Glomerular visceral epithelial cell (primary cell): Measurements from ENCODE around the gene CCDC47.

ENCODE experiments used
- DNase-seq: peaks from one replicate; pipeline ENCODE4 v3.0.0-alpha.2; 2016; ENCODE audit errors: extremely low spot score

CCDC47 gene

DNA sequence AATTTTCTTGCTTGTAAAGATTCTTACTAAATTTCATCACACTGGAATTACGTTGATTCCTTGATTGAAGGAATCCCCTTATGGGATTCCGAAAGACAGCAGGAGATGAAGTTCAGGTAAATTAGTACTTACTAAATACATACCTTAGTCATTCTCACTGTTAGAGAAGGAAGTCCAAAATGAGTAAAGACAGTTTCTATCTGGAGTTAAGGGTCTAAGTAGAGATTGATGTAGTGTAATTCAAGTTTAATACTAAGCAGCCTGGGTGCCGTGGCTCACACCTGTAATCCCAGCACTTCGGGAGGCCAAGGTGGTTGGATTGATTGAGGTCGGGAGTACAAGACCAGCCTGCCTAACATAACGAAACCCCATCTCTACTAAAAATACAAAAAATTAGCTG is 10.1 kb upstream of the CCDC47 start:
- DNase-seq: no peak

DNA sequence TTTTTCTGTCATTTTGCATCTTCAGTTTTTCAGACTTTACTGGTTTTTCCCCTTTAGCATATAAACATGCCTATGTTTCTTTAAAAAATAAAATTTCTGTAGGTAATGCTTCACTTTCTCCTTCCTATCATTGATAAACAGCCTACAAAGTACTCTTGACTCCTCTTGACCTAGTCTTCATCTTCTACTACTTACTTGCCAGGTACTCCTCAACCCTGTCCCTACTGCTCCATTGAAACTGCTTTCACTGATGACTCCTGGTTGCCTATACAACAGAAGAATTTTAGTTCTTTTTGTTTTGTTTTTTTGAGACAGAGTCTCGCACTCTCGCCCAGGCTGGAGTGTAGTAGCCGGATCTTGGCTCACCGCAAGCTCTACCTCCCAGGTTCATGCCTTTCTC is 7.5 kb upstream of the CCDC47 start:
- DNase-seq: no peak

DNA sequence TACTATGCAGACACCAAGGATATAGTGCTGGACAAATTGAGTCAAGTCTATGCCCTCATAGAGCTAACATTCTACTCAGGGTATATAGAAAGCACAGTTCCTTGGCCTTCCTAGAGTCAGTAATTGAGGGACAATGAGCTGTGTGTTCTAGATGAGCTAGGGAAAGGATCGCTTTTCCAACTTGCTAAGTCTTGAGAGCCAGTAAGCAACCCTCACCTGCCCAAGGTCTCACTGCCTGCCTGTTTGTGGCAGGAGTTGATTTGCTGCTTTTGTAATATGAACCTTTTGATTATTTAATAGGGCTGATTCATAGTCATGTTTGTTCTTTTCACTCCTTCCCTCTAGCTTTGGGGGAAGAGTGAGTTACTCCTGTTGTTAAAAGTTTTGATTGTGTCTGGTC is 7.1 kb upstream of the CCDC47 start:
- DNase-seq: no peak

DNA sequence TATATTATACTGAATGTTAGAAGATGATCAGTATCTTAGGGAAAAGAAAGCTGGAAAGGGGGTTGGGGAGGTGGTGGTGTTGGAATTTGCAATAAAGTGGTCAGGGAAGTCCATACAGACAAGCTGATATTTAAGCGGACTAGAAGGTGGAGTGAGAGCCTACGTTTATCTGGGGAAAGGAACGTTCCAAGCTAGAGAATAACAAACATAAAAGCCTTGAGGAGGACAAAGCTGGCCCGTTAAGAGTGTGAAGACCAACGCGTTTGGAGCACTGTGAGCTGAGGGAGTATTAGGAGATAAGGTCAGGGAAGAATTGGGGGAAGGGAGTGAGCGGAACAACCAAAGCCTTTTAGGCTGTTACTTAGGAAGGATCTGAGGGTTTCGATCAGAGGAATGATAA is 2.0 kb upstream of the CCDC47 start:
- DNase-seq: peak; percentile 2

DNA sequence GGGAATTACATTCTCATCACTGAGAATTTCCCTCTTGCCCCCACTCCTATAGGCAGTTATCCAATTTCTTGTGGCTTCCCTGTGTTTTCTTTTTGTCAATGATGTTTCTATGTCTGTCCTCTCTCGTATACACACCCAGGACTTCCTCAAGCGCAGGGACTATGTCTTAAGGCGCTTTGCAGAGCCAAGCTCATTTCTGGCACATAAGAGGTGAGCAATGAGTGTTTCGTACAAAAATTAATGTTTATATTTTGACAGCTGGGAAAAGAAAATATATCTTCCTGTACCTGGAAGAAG is 1.5 kb upstream of the CCDC47 start:
- DNase-seq: peak; percentile 13

DNA sequence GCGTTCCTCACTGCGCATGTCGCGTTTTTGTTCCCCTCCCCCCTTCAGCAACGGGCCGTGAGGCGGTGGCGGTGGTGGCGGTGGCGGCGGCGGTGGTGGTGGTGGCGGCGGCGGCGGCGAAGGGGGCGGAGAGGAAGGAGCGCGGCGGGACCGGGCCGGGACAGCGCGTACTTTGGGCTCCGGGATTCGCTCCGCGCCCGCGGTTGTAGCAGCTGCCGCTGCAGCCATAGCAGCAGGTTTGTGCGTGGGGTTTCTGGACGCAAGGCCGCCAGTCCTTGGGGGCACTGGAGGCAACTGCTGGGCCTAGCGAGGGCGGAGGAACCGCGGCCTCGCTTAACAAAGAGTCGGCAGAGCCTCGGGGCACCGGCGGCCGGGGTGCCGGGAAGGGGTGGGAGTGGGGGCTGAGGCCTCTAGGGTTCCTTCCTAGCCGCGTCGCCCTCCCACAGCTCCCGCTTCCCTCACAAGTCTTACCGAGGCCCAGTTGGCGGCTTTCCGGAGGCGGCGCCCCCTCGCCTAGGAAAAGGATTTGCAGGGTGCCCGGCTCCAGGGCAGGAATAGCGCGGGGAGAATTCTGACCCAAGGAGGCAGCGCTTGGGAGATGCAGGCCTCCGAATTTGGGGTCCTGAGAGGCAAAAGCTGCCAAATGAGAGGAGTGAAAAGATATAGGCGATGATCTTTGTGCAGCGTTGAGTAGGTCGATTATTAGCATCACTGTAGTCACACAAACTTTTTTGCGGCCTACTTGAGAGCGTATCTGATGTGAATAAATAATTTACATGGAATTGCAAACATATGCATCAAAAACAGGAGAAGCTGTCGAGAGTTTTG is 958 bp upstream of the CCDC47 start, which contains the start of gene DDX42:
DDX42 (plus strand) TSS at position 30 of the 828 bp plus-strand sequence. CDS start 12,880 bp downstream, outside the sequence.
- DNase-seq: peak; percentile 57

DNA sequence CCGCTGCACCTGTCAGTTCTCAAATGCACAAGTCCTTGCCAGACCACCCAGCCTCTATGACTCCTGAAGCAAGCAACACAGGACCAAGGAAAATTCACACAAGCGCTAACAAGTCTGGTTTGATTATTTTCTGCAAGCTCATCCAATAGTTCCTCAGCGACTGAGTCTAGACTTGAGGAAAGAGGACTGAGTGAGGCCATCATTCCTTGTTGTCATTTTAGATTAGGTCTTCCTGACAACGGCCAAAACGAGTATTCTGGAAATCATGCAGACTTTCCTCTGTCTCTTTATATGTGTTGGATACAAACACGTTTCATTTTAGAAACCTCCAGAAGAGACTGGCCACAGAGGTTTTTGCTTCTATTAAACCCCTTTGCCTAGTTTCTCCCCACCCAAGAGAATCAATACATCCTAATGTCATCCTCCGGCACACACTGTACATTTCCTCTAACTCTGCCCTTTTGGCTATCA is 561 bp downstream of the CCDC47 start:
- peak; percentile 22 for DNase-seq

DNA sequence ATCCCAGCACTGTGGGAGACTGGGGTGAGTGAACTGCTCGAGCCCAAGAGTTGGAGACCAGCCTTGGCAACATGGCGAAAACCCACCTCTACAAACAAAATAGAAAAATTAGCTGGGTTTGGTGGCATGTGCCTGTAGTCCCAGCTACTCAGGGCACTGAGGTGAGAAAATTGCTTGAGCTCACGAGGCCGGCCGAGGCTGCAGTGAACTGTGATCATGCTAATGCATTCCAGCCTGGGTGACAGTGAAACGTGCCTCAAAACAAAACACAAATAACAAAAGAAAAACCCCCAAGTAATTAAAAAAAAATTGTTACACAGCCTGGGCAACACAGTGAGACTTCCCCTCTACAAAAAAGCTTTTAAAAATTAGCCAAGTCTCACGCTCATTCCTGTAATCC is 5.0 kb downstream of the CCDC47 start:
- no peak for DNase-seq

DNA sequence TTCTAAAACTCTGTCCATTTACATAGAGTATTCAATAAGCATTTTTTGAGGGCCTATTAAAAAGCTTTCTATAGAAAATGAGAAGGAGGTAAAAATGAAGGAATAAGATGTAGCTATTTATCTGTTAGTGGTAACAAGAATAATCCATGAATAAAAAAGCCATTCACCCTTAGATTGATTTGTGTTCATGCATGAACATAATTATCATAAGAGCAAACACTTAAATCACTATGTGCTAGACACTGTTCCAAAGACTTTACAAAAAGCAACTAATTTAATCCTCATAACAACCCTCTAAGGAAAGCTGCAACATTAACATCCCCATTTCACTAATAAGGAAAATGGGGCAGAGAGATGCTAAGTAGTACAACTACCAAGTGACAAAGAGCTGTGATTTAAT is 6.6 kb downstream of the CCDC47 start:
- DNase-seq: no peak

DNA sequence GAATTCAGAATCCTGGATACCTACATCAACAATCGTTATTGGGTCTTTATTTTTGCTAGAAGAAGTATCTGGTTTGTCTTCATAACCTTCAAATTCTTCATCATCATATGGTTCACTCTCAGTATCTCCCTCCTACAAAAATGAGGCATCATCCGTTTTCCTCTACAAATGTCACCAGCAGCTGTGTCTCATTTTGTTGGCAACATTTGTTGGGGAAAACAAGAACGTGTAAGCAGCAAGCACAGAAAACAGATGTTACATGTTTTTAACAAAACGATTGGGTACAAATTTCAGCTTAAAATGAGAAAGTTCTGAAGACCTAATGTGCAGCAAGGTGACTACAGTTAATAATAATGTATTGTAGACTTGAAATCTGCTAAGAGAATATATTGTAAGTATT is 8.7 kb downstream of the CCDC47 start:
- DNase-seq: no peak

DNA sequence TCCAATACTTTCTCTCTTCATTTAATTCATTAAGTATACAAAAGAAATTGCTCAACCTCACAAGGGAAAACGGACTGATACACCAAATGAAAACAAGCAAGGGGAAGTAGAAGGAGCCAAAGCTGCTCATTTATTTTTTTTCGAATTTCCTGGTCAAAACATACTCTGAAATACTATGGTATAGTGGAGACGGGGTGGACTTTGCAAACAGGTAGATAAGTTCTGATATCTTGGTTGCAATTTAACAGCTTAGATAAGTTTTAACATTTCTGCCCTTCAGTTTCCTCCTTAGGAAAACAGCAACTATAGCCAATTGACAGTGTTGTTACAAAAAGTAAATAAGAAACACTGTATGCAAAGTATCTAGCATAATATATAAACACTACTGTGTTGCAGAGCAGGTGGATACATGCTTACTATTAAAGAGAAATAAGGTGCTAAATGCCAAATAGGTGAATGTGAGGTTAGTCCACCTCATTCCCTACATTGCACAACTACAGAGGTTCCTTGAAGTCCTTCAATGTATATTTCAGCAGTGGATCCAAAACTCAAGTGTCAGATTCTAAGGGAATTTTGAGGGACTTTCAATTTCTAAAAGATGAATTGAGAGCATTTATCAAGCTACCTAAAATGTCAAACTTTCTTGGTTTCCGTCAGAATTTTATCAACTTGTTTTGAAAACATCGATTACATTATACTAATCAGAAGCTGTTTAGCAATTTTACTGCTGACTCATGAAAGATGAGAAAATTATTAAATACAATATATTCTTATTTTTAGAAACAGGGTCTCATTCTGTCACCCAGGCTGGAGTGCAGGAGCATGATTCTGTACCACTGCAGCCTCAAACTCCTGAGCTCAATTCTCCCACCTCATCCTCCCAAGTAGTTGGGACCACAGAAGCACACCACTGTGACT is 11.0 kb downstream of the CCDC47 start:
- no peak for DNase-seq

DNA sequence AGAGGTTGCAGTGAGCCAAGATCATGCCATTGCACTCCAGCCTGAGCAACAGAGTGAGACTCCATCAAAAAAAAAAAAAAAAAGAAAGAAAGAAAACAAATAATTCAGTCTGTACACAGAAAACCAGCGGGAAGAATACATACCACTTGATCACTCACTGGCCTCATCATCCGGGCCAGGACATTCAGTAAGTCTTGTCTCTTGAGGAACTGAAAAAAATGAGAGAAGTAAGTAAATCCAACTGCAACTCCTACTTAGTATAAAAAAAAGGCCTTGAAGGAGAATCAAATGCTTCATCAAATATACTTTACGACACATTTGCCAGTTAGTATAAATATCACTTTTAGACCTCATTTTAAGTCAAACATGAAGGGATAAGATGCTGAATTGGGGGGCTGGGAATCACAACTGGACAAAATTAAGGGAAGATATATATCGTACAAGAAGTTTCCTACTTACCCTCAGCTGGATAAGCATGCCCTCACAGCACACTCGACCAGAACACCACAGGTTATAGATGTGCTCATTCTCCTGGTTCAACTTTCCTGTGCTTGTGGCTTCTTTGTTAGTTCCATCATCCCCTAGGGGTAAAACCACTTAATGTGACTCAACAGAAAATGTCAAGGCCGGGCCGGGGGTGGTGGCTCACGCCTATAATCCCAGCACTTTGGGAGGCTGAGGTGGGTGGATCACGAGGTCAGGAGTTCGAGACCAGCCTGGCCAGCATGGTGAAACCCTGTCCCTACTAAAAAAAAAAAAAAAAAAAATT is 12.4 kb downstream of the CCDC47 start:
- DNase-seq: peak; percentile 45

DNA sequence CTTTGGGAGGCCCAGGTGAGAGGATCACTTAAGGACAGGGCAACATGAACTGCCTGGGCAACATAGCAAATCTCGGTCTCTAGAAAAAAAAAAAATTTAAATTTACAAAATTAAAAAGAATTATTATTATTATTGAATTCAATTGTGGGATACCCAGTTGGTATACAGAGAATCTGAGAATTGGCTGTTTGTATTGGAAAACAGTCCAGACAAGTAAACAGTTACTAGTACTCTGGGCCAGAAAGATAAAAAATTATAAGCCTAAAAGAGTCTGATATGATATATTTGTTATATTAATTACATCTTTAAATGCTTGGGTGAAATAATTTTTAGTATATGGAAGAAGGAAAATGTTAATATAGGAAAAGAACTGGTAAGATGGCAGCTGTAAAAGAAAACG is 15.0 kb downstream of the CCDC47 start:
- no peak for DNase-seq

DNA sequence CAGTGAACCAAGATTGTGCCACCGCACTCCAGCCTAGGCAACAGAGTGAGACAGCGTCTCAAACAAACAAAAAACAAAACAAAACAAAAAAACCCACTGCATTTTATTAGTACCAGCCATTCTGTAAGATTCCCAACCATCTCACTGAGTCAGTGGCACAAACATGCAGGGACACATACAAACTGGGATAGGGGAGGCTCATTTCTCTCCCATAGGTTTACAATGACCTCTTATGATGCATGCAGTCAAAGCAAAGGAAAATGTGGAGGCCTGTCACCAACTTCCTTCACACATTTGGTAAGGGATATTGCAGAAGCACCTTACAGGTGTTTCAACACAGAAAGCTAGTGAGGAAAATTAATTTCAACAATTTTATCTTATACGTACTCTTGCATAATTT is 19.4 kb downstream of the CCDC47 start:
- DNase-seq: no peak

DNA sequence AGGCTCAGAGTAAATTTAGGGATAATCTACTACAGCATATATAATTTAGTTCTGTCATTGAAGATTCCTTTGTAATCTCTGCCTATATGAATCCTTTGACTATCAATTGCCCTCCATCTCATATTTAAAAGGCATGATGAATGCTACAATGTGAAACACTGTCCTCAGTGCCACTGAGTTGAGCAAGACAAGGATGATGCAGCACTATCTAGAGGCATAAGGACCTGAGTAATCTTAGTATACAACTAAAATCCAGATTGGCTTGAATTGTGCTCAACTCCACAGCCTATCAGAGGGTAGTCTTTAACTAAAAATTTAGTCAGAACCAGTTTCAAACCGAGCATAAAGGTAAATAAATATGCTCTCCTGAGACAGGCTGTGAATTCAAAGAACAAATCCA is 20.2 kb downstream of the CCDC47 start:
- DNase-seq: no peak

DNA sequence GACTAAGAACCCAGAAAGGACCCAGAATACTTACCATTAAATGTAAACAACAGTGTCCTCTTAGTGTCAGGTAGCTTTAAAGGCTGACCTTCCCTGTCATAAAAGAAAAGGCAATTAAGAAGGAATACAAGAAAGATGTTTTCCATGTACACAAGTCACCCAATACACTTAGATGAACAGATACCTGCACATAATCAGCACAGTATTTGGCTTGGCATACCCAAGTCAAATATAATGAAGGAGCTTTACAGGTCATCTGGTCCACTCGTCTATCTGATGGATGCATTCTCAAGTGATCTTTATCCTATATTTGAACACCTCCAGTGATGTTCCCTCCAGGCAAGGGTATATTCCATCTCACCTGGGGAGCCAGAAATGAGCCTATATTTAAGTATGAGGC is 20.7 kb downstream of the CCDC47 start:
- DNase-seq: no peak

DNA sequence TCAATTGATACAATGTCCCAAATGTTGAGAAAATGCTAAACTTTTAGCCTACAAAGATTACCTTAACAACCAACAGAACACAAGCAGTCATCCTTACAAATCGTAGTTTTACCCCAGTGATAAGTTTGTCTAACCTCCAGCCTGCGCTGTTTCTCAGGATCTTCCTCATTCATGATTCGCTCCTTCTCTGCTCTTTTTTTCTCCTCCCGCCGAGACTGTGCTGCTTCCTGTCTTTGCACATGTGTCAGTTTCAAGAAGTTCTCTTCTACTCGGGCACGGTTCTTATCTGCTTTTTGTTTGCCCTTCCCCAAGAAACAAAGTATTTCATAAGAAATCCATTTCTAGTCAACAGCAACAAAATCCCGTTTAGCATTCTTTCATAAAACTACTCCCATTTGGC is 21.6 kb downstream of the CCDC47 start:
- no peak for DNase-seq

DNA sequence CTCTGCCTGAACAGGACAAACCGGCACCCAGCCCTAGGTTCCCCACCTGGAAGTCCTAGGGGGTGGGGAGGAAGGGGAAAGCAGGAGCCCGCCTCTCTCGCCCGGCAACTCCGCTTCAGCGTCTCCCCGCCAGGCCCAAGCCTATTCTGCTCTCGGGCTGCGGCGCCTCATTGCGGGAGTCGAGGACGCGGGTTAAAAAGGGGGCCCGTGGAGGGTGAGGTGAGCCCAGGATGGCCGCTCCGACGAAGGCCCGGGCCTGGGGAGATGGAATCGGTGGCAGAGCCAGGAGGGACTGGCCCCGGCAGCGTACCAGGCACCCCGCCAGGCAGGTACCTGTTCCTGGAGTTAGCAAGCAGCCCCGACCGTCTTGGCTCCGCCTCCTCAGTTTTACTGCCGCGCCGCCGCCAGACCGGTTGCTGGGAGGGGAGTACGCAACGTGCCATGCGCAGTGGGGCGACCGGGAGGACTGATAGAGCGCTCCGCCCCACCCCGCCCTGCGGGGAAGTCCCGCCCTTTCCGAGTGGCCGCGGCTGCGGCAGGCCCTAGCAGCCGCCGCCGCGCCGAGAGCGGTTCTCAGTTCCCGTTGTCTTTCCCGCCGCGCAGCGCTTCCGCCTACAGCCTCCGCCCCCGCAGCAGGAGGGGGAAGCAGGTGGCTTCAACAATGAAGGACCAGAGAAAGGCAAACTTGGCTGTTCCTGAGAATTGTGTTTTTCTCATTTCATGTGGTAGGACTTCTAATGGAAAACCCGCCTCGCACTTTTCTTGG is 31.8 kb downstream of the CCDC47 start, which contains the start of gene STRADA:
STRADA (minus strand) TSS at position 392 of the 766 bp plus-strand sequence. CDS start 13,430 bp downstream, outside the sequence.
- DNase-seq: peak; percentile 98

DNA sequence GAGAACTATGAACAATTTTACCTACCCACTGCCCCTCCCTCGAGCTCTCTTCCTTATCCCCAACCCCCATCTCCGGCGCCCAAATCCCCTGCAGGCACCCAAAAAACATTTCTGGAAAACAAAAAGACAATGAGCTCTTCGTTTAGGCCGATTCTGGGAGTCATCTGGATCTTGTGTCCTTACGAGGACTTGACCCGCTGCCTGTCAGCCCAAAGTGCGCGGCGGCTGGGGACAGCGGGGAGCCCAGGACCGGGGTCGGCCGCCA is 32.3 kb downstream of the CCDC47 start:
- DNase-seq: no peak

DNA sequence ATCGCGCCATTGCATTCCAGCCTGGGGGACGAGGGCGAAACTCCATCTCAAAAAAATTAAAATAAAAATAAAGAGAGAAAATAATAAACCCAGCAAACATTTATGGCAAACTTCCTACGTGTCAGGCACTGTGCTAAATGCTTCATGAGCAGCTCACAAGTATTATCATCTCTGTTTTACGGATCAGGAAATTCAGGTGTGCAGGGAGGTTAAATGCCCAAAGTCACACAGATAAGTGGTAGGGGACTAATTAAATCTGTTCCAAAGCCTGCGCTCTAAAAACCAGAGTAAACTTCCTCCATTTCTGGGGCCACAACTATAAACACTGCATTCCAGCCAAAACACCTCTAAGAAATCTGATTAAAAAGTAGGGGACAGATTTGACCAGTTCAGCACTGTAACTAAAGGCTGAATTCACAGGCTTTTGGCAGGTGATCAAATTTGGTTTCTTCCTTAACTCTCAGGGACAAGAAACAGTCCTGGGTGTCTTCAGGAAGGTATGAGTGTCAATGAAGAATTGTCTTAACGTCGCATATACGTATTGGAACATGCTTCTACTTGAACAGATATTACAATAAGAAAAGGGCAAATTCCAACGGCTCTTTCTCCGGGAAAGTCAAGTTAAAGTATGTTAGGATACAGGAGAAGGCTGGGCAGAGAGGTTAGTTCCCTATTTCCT is 32.8 kb downstream of the CCDC47 start:
- DNase-seq: no peak

DNA sequence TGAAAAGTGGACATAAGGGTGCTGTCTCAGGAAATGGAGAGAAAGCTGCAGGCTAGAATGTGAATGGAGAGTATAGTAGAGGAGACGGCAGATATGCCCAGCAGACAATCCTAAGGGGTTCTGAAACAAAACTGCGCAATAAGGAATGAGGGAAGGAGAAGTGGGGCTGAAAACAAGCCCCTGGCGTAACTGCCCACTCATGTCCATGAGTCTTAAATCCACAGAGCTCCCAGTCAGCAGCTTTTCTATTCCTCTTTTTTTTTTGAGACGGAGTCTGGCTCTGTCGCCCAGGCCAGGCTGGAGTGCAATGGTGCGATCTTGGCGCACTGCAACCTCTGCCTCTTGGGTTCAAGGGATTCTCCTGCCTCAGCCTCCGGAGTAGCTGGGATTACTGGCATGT is 37.7 kb downstream of the CCDC47 start:
- no peak for DNase-seq
